ENCODE results near the gene SACM1L. TPM values are rescaled to one million over a fixed set of nuclear protein-coding genes. Genes with fewer than 3 reads are reported as not detected.
A peak's percentile ranks its signal among the peaks of the same experiment; 100 is the strongest.

Gene SACM1L
- total and polyA plus RNA-seq, 2 of the 13 experiments (the other 11 are each of a cell fraction or from before 2014, with no cell fraction given), result 15.1 to 27.8 TPM

- ATAC-seq (peak; percentile 56), FAIRE-seq (peak; percentile 34), DNase-seq (ENCODE audit: low spot score) (peak; percentile 46)
- WGBS (ENCODE audit: low lambda C conversion rate), result 50% methylated on average over 6 of the region's 6 CpGs
- CTCF ChIA-PET (ENCODE audit: low intra/inter-chr PET ratio, low total read pairs), result no interaction called here
- H3K4me2 ChIP-seq (ENCODE audit: low read depth, low read length), result peak overlapping the region; percentile 48
- no peak overlapping the region for H3K4me3 ChIP-seq (replicated peaks in 1 of 3; ENCODE audit: insufficient read depth in 1 of 3, low read depth in 2 of 3, low read length in 3 of 3)
- intact Hi-C loops (cut with micrococcal nuclease; ENCODE audit: unreplicated experiment), result no loop called here
- peaks cover 46% of the 10 kb centered on the region for H3K79me2 ChIP-seq (ENCODE audit: insufficient read depth, low read length)
- no peaks in the 10 kb centered on the region for H3K27me3 ChIP-seq (ENCODE audit: control insufficient read depth in 1 of 2, insufficient read depth in 2 of 2, low read length in 2 of 2)
- no peaks in the 10 kb centered on the region for H3K9me3 ChIP-seq (ENCODE audit: low read length)
- POLR2A ChIA-PET, result interaction anchor here (1.7 to 1.9 kb wide), 2 partner anchors 10 to 49 kb away, joined by 4 to 8 read pairs; no protein-coding TSS in a partner anchor
- peak overlapping the region; percentile 8; the same call in 1 of the 2 replicates for H3K9ac ChIP-seq (ENCODE audit: insufficient read depth, low read depth, low read length)
- no peaks in the 10 kb centered on the region for H4K20me1 ChIP-seq (ENCODE audit: insufficient read depth, low read length)
- H3K4me1 ChIP-seq (ENCODE audit: insufficient read depth, low read length), result peaks cover 73% of the 10 kb centered on the region
- 0 out of 5 replicates have a peak, but pooled peaks cover 0 to 5% of the 10 kb centered on the region in 2 experiments for H3K36me3 ChIP-seq (replicated peaks in 1 of 2; ENCODE audit: control insufficient read depth in 1 of 2, insufficient read depth in 2 of 2, low read length in 2 of 2)
- in situ Hi-C loops (cut with HindIII; ENCODE audit: extremely low pct_ligation_motif_present, low pct_unique_long_range_greater_than_20kb), result no loop called here
- BruUV-seq (replicated peaks), result no TSS peak
- peak overlapping the region; percentile 69 for H3K27ac ChIP-seq (ENCODE audit: extremely low read length, insufficient read depth, low read length)
- H2AFZ ChIP-seq (ENCODE audit: low read length), result no peak overlapping the region
- TF ChIP-seq PHF8 (CRISPR knock-in tag; IDR thresholded peaks at IDR 0.05), result no peak
- no peak for TF ChIP-seq PHF21A (CRISPR knock-in tag; IDR thresholded peaks at IDR 0.05)
- TF ChIP-seq FUBP1 (CRISPR knock-in tag; IDR thresholded peaks at IDR 0.05; ENCODE audit: borderline replicate concordance), result no peak
- TF ChIP-seq ZNF784 (CRISPR knock-in tag; IDR thresholded peaks at IDR 0.05; ENCODE audit: borderline replicate concordance), result no peak
- peak; percentile 16; the same call in 1 of the 2 replicates for TF ChIP-seq TFAP4 (IDR thresholded peaks at IDR 0.05; ENCODE audit: borderline replicate concordance, low read depth)
- peak; percentile 85 for TF ChIP-seq TBL1XR1 (IDR thresholded peaks at IDR 0.05; ENCODE audit: borderline replicate concordance, low read length, partially characterized antibody)
- peak; percentile 77 for TF ChIP-seq SKI (IDR thresholded peaks at IDR 0.05; ENCODE audit: partially characterized antibody)
- no peak for TF ChIP-seq BATF2 (CRISPR knock-in tag; IDR thresholded peaks at IDR 0.05)
- TF ChIP-seq SAP130 (CRISPR knock-in tag; IDR thresholded peaks at IDR 0.05; ENCODE audit: low read depth), result no peak; the same call in none of the 2 replicates
- no peak for TF ChIP-seq ATM (IDR thresholded peaks at IDR 0.05; ENCODE audit: borderline replicate concordance)
- TF ChIP-seq FOSL2 (CRISPR knock-in tag; IDR thresholded peaks at IDR 0.05), result peak; percentile 37; the same call in 1 of the 2 replicates
- 0 out of 2 replicates have a peak, but pooled peaks have one; percentile 44 for TF ChIP-seq SKIL (CRISPR knock-in tag; IDR thresholded peaks at IDR 0.05; ENCODE audit: borderline replicate concordance)
- TF ChIP-seq ZFX (CRISPR knock-in tag; IDR thresholded peaks at IDR 0.05; ENCODE audit: low read depth), result peak; percentile 20; the same call in 1 of the 2 replicates
- peak; percentile 32; the same call in 1 of the 2 replicates for TF ChIP-seq ZSCAN25 (CRISPR knock-in tag; IDR thresholded peaks at IDR 0.05)
- no peak for TF ChIP-seq TCF7 (IDR thresholded peaks at IDR 0.05; ENCODE audit: low read depth)
Measured at GRCh38 chr3:45646051-45646585, 43.1 kb upstream of the SACM1L start.
